ENCODE data around the gene ADIPOR2.
"Not testable (repeated sequence)": the region's sequence is repeated elsewhere in the genome, so short reads cannot be mapped to it uniquely, and the experiment has no call there.

The ADIPOR2 gene

DNA sequence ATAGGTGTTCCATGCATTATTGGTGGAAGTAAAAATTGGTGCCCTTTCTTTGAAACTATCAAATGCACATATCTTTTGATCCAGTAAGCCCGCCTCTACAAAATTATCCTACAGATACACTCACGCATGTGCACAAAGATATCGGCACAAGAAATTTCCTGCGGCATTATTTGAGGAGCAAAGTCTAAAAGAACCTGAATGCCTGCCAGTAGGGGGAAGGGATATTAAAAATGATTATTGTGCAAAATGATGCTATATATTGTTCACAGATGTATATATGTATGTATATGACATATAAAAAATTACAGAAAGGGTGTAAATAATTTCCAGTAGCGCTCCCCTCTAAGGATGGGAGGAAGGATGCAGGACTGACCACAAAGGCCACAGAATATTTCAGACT lies 24.7 kb upstream of the ADIPOR2 start:
- DNase-seq = no peak

DNA sequence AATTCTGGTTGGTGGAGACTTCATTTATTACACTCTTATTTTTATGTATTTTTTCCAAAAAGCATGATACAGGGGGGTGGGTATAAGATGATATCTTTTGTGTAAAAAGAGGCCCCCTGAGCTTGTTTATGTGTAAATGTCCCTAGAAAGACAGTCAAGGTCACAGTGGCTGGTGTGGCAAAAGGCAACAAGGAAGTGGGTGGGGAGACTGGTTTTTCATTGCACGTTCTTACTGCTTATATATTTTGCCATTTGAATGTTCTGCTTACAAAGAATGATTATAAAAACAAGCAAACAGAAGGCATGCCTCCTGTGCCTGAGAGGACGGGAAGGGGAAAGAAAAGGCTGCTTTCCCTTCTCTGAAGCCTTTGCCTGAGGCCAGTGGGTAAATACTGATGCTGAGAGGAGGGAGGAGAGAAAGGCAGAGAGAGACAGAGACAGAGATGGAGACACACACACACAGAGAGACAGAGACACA lies 24.1 kb upstream of the ADIPOR2 start:
- DNase-seq = no peak

DNA sequence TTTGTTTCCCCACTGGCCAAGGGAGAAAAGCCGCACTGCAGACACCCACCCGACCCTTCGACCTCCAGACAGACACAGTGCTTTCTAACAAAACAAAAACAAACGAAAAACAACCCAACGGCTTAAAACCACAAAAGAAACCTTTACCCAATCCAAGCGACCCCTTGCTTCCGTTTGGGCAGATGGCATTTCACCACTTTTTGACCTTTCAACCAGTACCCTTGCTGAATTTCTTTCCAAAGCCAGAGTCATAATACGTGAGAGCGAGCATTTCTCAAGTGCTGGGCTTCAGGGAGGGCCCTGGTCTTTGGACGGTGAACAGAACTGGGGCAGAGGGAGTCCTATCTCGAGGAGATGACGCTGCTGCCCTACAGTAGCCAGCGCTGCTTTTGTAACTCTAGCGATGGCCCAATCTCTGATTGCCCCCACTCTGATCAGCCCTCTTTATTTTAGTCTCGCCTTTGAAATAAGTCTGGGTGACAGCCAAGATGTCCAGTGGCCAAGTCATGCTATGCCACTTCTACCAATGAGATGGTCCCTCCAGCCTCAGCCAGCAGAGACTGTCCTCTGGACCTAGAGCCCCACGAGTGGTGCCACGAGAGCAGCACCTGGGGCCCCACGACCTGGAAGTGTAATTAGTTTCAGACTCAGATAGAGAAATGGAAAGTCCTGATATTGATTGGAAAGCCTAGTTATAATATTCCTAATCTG lies 21.9 kb upstream of the ADIPOR2 start:
- DNase-seq = no peak

DNA sequence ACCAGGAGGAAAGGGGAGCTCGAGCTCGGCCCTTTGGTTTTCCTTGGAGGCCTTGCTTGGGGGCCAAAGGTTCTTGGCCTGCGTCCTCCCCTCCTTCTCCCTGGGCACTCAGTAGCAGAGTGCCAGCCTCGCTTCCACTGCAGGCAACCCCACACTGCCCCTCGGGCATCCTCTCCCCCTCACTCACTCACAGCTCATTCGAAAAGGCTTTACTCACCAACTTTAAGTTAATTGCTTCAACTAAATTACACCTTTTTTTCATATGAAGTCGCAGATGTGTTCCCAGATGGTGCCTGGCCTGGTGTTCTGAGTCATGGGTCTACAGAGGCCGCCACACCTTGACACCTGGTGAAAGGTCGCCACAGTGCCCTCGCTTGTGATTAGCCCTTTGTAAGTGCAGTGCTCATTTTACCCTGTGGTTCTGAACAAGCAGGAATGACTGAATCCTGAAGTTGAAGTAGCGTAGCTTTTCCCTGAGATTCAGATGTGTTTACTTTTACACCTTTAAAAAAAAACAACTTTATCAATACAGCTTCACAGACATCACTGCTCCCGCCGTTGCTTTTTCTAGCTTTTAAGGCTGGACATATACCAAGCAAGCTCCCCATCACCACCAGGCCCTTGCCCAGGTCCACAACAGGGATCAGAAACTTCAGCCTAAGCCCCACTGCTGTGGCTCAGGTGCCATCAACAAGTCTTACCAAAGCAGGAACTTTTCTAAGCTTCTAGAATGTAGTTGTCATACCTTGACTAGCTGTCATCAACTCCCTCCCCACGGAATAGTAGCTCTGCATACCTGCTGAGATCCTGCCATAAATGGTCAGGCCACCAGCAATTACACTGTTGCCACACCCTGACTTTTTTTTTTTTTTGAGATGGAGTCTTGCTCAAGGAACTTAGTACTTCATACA lies 20.3 kb upstream of the ADIPOR2 start:
- no peak for DNase-seq

DNA sequence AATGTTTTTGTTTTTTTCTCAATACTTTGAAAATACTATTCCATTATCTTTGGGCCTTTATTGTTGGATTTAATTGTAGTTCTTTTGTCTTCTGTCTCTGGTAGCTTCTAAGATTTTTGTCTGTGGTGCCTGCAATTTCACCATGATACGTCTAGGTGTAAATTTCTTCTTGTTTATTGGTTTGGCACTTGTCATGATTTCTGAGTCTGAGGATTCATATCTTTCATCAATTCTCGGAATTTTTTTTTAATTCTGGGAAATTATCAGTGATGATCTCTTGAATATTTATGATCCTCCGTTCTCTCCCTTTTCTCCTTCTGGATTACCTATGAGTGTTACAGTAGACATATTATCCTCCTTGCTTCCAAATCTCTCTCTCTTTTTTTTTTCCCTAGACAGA lies 14.8 kb upstream of the ADIPOR2 start:
- DNase-seq = no peak

DNA sequence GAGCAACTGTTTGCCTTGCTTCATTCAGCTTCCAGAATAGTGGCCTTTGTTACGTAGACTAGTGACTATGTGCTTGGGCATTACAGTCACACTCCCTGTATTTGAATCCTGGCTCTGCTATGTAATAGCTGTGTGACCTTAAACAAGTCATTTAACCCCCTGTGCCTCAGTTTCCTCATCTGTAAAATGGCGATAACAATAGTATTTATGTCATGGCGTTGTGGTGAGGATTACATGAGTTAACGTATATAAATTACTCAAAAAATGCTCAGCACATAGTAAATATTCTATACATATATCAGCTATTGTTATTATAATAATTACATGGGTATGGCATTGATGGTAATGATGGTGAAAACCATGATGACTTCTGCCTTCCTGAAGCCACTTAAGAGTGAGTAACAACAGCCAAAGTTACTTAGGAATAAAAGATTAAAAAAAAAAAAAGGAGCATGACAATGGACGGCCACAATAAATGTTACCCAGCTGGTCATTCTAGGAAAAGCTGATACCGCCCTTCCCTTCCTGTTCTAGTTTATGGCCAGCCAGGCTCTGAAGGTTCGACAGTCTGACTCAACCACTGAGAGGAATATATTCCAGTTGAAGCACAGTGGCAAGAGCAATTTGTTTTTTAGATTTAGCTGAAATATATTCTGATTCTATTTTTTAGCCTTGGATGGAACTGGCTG lies 9.9 kb upstream of the ADIPOR2 start:
- DNase-seq = no peak

DNA sequence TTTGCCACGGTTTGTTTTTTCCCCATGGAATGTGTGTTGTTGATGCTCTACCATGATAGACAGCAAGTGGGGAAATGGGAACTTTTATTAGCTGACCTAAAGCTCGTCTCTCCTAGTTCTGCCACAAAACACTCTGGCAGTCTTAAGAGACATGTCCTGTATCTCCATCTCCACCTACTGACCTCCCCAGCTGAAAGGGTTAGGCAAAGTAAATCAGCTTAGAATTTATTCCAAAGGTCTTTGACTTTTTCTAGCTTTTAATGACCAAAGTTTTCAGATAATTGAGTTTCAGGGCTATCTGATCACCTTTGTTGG lies 9.4 kb upstream of the ADIPOR2 start:
- no peak for DNase-seq

DNA sequence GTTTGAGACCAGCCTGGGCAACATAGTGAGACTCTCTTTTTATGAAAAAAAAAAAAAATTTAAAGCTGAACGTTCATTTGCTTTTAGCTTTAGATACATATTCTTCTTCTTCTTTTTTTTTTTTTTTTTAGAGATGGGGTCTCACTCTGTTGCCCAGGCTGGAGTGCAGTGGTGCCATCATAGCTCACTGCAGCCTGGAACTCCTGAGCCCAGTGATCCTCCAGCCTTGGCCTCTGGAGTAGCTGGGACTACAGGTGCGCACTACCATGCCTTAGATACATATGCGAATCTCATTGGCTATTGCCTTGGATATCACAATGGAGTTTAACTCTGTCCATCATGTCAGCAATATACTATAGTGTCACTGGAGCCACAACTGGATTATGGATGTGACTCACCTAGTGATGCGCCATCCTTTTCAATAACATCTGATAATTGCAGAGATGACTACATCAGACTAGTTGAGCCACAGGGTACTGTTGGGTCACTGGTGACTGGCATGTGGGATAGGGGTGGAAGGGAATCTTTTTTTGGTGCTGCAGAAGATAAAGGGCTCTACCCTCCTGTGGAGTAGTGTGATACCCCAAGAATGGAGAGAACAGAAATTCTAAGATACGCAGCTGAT lies 2.7 kb upstream of the ADIPOR2 start:
- no peak for DNase-seq

DNA sequence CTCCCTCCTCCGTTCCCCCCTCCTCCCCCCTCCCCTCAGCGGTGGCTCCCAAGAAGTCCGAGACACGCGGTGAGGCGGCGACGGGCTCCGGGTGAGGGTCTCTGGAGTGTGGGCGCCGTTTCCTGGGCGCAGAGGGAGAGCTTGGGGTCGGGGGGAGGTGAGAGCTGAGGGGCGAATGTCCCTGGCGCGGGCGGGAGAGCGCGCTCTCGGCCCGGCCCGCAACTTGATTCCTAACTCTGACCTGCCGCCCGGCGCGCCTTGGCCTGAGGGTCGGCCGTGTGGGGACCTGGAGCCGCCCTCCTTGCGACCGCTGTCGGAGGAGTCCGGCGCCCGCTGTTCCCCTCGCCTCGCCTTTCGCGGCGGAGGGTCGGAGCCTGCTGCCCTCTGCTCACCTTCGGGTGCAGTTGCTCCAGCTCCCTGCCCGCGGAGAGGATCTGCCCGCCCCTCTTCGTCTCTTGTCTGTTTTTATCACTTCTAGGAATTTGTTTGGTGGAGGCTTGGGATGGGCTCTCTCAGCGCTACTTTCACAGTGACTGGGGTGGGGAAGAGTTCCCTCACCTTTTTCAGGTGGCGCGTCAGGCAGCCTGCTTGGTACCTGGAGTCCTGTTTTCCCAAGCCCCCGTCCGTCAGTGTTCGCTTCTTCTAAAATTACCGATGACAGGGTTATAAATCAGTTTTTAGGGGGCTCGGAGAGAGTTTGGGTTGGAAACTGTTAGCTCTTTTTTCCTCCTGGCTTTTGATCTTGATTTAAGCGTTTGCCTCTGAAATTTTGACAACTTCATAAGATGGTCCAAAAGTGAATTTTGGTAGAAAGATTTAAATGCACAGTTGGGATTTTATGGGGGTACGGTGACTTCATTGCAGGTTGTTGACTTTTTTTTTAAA lies 495 bp downstream of the ADIPOR2 start:
- no peak for DNase-seq

DNA sequence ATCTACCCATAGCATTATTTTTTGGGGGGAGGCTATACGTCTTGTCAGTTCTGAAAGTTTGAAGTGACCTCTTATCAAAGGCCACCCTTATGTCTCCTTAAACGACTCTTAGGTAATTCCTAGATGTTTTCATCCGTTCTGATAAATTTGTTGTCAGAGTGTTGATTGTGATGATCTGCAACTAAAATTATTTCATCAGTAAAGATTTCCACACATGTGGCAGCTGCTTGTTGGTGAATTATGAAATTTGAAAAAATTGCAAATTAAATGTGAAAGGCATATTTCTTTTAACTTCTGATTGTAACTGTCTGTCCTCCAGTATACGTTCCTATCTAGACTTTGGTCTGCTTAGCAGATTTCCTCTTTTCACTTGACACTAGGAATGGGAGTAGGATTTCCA lies 1.4 kb downstream of the ADIPOR2 start:
- DNase-seq = no peak

DNA sequence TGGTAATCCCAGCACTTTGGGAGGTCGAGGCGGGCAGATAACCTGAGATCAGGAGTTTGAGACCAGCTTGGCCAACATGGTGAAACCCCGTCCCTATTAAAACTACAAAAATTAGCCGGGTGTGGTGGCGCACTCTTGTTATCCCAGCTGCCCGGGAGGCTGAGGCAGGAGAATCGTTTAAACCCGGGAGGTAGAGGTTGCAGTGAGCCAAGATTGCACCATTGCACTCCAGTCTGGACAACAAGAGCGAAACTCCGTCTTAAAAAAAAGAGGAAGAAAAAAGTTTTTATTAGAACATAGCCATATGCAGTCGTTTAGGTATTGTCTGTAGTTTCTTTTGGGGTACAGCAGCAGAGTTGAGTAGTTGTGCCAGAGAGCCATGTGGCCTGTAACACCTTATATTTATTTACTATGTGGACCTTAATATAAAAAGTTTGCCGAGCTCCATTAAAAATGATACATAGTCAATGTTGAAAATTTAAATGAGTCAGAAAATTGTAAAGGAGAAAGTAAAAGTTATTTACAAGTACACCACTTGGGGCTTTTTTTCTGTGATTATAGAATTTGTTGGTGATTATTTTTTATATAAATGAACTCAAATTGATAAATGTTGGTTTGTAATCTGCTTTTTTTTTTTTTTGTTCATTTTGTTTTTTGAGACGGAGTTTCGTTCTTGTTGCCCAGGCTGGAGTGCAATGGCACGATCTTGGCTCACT lies 2.2 kb downstream of the ADIPOR2 start:
- DNase-seq = no peak

DNA sequence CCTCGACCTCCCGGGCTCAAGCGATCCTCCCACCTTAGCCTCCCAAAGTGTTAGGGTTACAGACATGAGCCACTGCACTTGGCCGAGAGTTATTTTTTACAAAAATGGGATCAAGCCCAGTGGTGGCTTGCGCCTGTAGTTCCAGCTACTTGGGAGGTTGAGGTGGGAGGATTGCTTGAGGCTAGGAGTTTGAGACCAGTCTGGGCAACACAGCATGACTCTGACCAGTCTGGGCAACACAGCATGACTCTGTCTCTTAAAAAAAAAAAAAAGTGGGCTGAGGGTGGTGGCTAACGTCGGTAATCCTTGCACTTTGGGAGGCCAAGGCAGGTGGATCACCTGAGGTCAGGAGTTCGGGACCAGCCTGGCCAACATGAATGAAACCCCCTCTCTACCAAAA lies 4.2 kb downstream of the ADIPOR2 start:
- not testable (repeated sequence) for DNase-seq

DNA sequence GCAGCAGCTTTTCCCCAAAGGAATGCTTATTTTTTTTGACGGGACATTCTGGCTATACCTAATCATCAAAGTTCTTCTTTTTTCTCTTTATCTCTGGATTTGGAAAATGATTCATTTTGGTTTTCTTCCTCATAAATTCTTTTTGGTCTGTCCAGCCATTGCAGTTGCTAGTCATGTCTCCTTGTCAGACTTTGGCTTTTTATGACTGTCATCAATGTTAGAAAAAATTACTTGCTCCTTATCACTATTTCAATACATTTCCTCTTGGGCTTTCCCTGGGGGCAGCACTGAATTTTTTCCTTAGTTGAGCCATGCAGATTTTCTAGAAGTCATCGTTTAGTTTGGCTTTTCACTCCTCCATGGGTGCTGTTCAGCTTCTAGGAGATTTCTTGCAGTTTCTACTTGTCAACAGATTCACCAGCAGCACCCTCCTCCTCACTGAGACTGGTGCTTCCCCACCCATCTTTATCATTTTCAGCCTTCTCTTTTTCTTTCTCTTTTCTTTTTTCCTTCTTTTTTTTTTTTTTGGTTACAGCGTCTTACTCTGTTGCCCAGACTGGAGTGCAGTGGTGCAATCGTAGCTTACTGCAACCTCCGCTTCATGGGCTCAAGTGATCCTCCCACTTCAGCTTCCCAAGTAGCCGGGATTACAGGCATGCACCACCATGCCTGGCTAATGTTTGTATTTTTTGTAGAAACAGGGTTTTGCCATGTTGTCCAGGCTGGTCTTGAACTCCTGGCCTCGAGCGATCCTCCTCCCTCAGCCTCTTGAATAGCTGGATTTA lies 5.2 kb downstream of the ADIPOR2 start:
- DNase-seq = no peak

DNA sequence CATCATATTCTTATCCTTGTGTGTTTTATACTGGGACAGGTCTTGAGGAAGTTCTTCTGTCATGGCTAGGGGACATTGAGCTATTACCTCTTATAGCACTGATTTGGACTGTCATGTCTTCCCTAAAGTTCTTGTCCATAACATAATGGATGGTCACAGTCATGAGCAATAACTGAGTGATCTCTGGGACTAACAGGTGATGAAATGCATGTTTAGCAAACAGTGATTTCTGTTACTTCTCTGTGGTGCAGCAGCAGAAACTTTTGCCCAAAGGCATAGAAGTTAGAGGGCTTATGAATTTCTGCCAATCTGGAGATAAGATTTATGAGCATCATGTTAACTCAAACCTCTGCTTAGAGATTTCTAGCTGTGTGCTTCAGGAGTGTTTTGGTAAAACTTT lies 5.9 kb downstream of the ADIPOR2 start:
- DNase-seq = no peak

DNA sequence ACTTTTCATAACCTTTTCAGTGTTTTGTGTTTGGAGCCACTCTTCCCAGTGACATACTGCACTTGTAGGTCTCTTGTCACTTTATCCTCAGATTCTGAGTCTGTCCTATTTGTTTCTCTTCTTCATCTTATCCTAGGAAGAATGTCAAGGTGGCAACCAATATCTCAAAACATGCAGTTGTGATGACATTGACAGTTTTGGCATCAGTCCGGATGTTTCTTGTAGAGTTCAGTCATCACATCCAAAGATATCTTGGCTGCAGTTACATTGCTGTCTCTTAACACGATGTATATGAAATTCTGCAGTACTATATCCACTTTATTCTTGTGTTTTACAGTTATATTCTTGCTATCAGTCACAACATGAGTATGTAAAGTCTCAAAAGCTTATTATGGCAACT lies 6.4 kb downstream of the ADIPOR2 start:
- DNase-seq = no peak

DNA sequence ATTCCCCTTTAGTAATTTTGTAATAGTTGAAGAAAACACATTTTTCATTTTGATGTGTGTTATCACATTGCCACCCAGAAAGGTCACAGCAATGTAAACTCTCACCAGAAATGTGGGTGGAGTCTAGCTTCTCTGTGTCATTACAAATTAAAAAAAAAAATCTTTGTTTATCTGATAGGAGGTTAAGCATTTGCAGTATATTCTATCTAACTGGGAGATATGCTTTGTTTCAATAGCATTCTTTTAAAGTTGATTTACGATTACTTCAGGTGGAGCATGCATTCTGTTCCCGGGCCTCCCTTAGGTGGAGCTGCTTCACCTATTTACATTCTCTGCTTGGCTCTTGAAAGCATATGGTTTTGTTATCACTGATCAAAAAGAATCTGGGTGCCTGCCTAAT lies 7.8 kb downstream of the ADIPOR2 start:
- DNase-seq = no peak

DNA sequence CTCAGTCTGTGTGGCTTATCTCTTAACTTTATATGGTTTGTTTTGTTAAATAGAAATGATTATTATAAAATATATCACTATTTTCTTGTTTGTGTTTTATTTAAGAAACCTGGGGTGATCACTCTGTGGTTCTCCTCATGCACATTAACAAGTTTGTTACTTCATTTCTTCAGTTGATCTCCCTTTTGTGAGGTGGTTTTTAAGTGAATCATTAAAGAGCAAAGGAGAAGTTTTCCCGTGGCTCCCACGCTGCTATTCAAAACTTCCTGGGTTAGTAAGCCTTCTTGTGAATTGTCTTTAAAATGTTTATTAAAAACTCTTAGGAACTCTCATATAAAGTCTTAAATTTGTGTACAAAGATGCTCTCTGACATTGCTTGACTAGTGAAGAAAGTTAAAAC lies 11.8 kb downstream of the ADIPOR2 start:
- no peak for DNase-seq

DNA sequence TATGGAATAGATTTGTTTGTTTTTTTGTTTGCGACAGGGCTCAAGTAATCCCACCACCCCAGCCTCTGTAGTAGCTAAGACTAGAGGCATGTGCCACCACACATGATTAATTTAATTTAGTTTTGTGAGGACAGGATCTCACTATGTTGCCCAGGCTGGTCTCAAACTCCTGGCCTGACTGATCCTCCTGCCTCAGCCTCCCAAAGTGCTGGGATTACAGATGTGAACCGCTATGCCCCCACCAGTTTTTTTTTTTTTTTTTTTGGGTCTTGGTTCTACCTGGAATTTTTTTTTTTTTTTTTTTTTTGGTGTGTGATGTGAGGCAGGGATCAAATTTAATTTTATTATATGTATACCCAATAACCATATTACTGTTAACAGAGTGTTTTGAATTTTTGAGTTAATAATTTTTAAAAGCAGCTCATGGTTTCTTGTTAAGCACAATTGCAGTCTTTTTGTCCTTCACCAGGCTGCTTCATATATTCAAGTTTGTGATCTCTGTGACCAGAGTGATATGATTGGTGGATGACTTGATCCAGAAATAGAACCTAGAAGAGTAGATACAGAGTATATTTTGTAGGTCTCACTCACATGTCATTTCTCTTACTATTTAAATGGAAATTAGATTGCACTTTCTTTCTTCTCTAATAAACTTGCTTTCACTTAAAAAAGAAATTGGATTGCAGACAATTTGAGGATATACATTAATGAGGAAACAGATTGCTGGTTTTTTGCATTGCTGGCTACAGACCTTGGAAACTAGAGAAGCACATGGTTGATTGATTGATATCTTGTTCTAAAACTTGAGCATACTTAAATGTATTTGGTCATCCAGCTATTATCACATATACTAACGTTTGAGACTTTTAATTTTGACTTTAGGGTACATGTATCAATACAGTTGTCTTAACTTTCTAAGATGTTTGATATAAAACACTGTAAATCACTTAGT lies 13.2 kb downstream of the ADIPOR2 start:
- no peak for DNase-seq

DNA sequence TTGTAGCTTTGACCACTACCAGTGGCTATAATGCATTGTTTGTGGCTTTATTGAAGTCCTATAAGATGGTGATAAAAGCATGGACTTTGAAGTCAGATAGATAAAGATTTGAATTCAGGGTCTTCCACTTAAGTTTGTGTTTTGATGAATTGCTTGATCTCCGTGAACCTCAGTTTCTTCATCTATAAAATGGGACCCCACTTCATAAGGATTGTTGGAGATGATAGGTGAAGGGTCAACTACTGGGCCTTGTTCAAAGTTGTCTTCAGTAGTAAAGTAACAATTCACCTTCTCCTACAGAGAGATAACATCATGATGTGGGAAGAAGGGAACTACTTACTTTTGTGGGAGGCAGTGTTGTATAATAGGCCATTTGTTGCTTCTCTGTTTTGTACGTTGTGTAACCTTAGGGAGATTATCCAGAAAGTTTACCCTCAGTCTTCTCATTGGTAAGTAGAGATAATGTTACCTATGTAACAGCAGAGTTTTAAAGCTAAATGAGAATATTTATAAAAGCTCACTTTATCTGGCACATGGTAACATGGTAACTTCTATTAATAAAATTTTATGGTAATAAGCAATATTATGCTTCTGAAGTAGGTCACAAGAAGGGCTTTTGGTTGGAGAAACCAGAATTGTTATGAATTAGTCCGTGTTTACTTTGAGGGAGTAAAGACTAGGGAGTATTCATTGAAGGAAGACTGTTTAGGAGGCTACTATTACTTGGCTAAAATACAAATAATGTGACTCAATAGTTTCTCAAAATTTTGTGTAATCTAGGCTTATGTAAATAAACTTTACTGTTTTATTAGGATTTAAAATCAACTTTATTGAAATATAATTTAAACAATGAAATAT lies 15.1 kb downstream of the ADIPOR2 start:
- no peak for DNase-seq
